Activated B cell treated with CpG ODN at 0.5 μM for 24 hours (primary cell): ENCODE data around the gene SSH2. TPM values are rescaled to one million over a fixed set of nuclear protein-coding genes. Genes with fewer than 3 reads are reported as not detected.
A peak's percentile ranks its signal among the peaks of the same experiment; 100 is the strongest.
"Not testable (repeated sequence)": the region's sequence is repeated elsewhere in the genome, so short reads cannot be mapped to it uniquely, and the experiment has no call there.

Experiments used
- ATAC-seq: fragments of 200-7000 bp; cut with Tn5 transposase; one replicate; pipeline ENCODE4 v1.10.0; 2021; ENCODE audit warnings: low read depth, mild to moderate bottlenecking, moderate library complexity
- CTCF ChIA-PET: fragments of 350-600 bp; sonication (Branson Sonifier 250); formaldehyde crosslinking; loops from one replicate; lab custom pipeline; 2021; ENCODE audit warnings: antibody characterized with exemption; lab: Charles Lee
- POLR2A ChIA-PET: fragments of 350-600 bp; sonication (Branson Sonifier 250); formaldehyde crosslinking; loops from one replicate; lab custom pipeline; 2021; ENCODE audit warnings: antibody characterized with exemption; lab: Charles Lee
- DNase-seq: peaks from one replicate; pipeline ENCODE4 v3.0.0; 2022
- H3K27ac Mint-ChIP-seq: one replicate; pipeline ENCODE4 v1.8.0; 2020; ENCODE audit warnings: mixed read lengths
- H3K27me3 Mint-ChIP-seq: one replicate; pipeline ENCODE4 v1.8.0; 2021; ENCODE audit warnings: mixed read lengths
- H3K36me3 Mint-ChIP-seq: one replicate; pipeline ENCODE4 v1.8.0; 2021; ENCODE audit warnings: low read depth, mixed read lengths
- H3K4me1 Mint-ChIP-seq: one replicate; pipeline ENCODE4 v1.8.0; 2021; ENCODE audit warnings: mixed read lengths
- H3K4me3 Mint-ChIP-seq: one replicate; pipeline ENCODE4 v1.8.0; 2020; ENCODE audit warnings: mild to moderate bottlenecking, mixed read lengths
- H3K9me3 Mint-ChIP-seq: one replicate; pipeline ENCODE4 v1.8.0; 2020; ENCODE audit warnings: mixed read lengths
- CTCF ChIP-seq: fragments of 200-600 bp; IDR thresholded peaks from one replicate; pipeline ENCODE4 v1.8.0; 2022; ENCODE audit warnings: antibody characterized with exemption, mild to moderate bottlenecking
- intact Hi-C: fragments of 100-400 bp; cut with micrococcal nuclease; formaldehyde crosslinking; loops from one replicate; pipeline ENCODE4 v1.15.1; 2024
- total RNA-seq: library from RNA; stranded (reverse); gene quantifications from 2 replicates; pipeline ENCODE4 v1.2.3, GENCODE V29; 2022

SSH2 gene
- total RNA-seq, 1 donor from 2014 or later: 95.7 TPM

GRCh38 chr17:29936724-29937123, 6.7 kb upstream of the SSH2 start:
- no peak for TF ChIP-seq CTCF
- H3K27ac Mint-ChIP-seq: no peak overlapping the region
- ChIA-PET CTCF (no interaction called here), POLR2A (no interaction called here)
- H3K9me3 Mint-ChIP-seq: no peaks in the 10 kb centered on the region
- H3K4me1 Mint-ChIP-seq: peaks cover 3% of the 10 kb centered on the region
- H3K4me3 Mint-ChIP-seq: no peak overlapping the region
- H3K36me3 Mint-ChIP-seq: no peaks in the 10 kb centered on the region
- intact Hi-C loops: no loop called here
- no peaks in the 10 kb centered on the region for H3K27me3 Mint-ChIP-seq
- no peak for ATAC-seq
- DNase-seq: no peak

GRCh38 chr17:29935909-29936308, 5.9 kb upstream of the SSH2 start:
- H3K4me3 Mint-ChIP-seq, H3K36me3 Mint-ChIP-seq, H3K4me1 Mint-ChIP-seq, DNase-seq, H3K27ac Mint-ChIP-seq, H3K9me3 Mint-ChIP-seq, ATAC-seq, H3K27me3 Mint-ChIP-seq: not testable (repeated sequence)
- POLR2A ChIA-PET: interaction anchor here (0.7 kb wide), 1 partner anchor 1204 kb away, joined by 5 read pairs; no protein-coding TSS in a partner anchor
- CTCF ChIA-PET: interaction anchor here (1.0 to 1.2 kb wide), 2 partner anchors 32 to 128 kb away, joined by 3 read pairs; no protein-coding TSS in a partner anchor
- intact Hi-C loops: loop anchor here (1.0 kb wide), 1 partner anchor 61 kb away; no protein-coding TSS in a partner anchor

- ATAC-seq (no peak), DNase-seq (no peak)
- Mint-ChIP-seq H3K36me3 (peaks cover 11% of the 10 kb centered on the region), H3K27me3 (no peaks in the 10 kb centered on the region), H3K27ac (no peak overlapping the region), H3K4me3 (no peak overlapping the region), H3K4me1 (peaks cover 15% of the 10 kb centered on the region), H3K9me3 (no peaks in the 10 kb centered on the region)
- ChIA-PET POLR2A (interaction anchor here (0.6 to 4.8 kb wide), 2 partner anchors 124 to 214 kb away, joined by 3 to 112 read pairs; no protein-coding TSS in a partner anchor), CTCF (interaction anchor here (0.7 to 1.7 kb wide), 5 partner anchors 51 to 564 kb away, joined by 3 to 7 read pairs (median 3); no protein-coding TSS in a partner anchor)
- intact Hi-C loops: loop anchor here (5.0 kb wide), 1 partner anchor 641 kb away; the partner anchor contains the start of gene NUFIP2
- no peak for TF ChIP-seq CTCF
Observed at GRCh38 chr17:29933379-29933778, 3.4 kb upstream of the SSH2 start.

GRCh38 chr17:29931231-29931932, 1.4 kb upstream of the SSH2 start:
- Mint-ChIP-seq H3K27me3 (no peaks in the 10 kb centered on the region), H3K36me3 (peaks cover 14% of the 10 kb centered on the region), H3K4me3 (no peak overlapping the region), H3K27ac (no peak overlapping the region), H3K9me3 (no peaks in the 10 kb centered on the region), H3K4me1 (peaks cover 33% of the 10 kb centered on the region)
- ChIA-PET POLR2A (interaction anchor here (0.6 to 4.8 kb wide), 25 partner anchors 8 to 637 kb away, joined by 3 to 112 read pairs (median 7); partner anchors contain the start of gene NUFIP2), CTCF (interaction anchor here (0.6 to 4.8 kb wide), 34 partner anchors 9 to 366 kb away, joined by 3 to 241 read pairs (median 5); partner anchors contain the start of gene ANKRD13B)
- ATAC-seq (peak; percentile 77), DNase-seq (peak; percentile 44)
- intact Hi-C loops: loop anchor here (1.0 to 5.0 kb wide), 11 partner anchors 63 to 639 kb away; partner anchors contain the start of genes CORO6, GIT1 and NUFIP2
- no peak for TF ChIP-seq CTCF

GRCh38 chr17:29930409-29931010, 482 bp upstream of the SSH2 start:
- H3K36me3 Mint-ChIP-seq: peaks cover 14% of the 10 kb centered on the region
- CTCF ChIA-PET: interaction anchor here (0.6 to 4.8 kb wide), 31 partner anchors 8 to 365 kb away, joined by 3 to 241 read pairs (median 6); partner anchors contain the start of gene ANKRD13B
- peaks cover 36% of the 10 kb centered on the region for H3K4me1 Mint-ChIP-seq
- no peaks in the 10 kb centered on the region for H3K27me3 Mint-ChIP-seq
- DNase-seq (no peak), ATAC-seq (peak; percentile 0)
- intact Hi-C loops: loop anchor here (1.0 to 5.0 kb wide), 13 partner anchors 13 to 638 kb away; partner anchors contain the start of genes CORO6, GIT1 and NUFIP2
- no peak overlapping the region for H3K27ac Mint-ChIP-seq
- TF ChIP-seq CTCF: no peak
- H3K9me3 Mint-ChIP-seq: no peaks in the 10 kb centered on the region
- POLR2A ChIA-PET: interaction anchor here (0.6 to 4.8 kb wide), 41 partner anchors 9 to 1268 kb away, joined by 3 to 112 read pairs (median 6); partner anchors contain the start of genes CORO6, NUFIP2 and SUPT6H
- H3K4me3 Mint-ChIP-seq: no peak overlapping the region
